ENCODE data around the gene HOXC11. TPM values are rescaled to one million over a fixed set of nuclear protein-coding genes. Genes with fewer than 3 reads are reported as not detected.

HOXC11 gene
- total RNA-seq, 1 experiment from 2014 or later: 4.3 TPM

GRCh38 chr12:53950437-53950773 lies 22.5 kb upstream of the HOXC11 start:
- Histone ChIP-seq H3K9me3 (replicated peaks) (no peaks in the 10 kb centered on the region; the same call in 1 of the 2 replicates), H3K27ac (no peak overlapping the region), H3K4me1 (replicated peaks) (peaks cover 28% of the 10 kb centered on the region), H3K27me3 (replicated peaks) (no peaks in the 10 kb centered on the region), H3K36me3 (peaks cover 14% of the 10 kb centered on the region), H3K4me3 (no peak overlapping the region)
- no peak for DNase-seq (ENCODE audit: low read depth in 1 of 2, low spot score in 2 of 2)

DNA sequence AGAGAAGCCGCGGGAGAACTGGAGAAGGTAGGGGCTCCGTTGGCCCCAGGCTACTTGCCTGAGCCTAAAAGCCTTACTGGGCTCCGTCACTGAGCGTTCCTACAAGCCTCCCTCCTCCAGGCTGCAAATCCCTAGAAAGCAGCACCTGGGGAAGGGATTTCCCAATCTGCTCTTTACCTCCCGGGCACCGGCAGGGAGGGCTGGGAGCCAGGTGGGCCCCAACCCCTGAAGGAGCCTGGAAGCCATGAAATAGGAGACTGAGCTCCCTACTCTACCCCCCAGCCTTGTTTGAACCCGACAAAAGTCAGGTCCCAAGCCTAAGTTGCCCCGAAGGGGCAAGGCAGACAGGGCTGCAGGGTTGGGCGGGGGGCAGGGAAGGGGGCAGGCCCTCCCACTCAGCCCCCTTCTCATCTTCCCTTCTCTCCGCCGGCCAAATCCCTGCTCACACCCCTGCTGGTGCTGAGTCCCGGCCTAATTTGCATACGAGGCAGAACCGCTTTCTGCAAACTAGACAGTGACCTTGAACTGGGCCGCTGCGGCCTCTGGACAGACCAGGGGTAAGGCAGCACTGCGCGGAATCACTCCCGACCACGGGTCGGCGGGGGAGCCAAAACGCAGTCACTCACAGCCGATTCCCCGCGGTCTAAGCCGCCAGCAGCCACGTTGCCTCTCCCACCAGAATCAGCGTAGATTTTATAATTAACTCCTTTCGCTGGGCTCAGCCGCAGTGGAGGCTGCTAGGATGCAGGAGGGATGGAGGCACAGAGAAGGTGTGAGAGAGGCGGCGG lies 21.9 kb upstream of the HOXC11 start:
- Histone ChIP-seq H3K9me3 (replicated peaks) (no peaks in the 10 kb centered on the region; the same call in 1 of the 2 replicates), H3K4me3 (no peak overlapping the region), H3K27me3 (replicated peaks) (no peaks in the 10 kb centered on the region), H3K27ac (no peak overlapping the region), H3K36me3 (peaks cover 8% of the 10 kb centered on the region), H3K4me1 (replicated peaks) (peaks cover 33% of the 10 kb centered on the region)
- DNase-seq (ENCODE audit: low read depth in 1 of 2, low spot score in 2 of 2): peak in 1 of 2 experiments; percentile 39

DNA sequence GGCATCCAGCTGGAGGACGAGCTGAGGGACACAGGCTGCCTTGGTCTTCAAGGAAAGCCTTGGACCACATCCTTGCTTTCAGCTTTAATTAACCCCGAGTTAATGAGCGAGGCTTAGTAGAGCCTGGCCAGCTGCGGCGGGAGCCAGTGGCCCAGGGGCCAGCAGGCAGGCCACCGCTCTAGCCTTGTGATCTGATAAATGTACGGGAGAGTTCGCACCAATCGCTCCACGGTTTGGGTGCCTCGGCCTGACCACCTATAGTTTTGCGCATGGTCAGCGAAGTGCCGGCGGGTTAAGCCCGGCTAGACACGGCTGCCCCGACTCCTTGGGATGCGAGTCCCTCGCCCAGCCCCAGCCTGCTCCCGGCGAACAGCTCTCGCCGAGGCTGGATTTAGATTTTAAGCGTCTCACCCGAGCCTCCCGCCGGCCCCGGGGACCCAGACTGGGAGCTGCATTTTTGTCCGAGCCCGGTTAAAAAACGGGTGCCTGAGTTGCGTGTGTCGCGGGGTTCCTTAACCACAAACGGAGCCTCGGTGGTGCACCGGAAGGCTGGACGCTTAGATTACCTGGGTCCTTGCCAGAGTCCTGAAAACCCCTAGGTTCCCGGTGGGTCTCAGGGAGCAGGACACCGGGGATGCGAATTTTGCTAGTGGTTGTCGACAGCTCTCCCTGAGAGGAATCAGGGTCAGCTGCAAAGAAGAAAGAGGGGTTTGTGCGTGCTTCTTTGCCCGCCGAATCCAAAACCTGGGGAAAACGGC lies 21.2 kb upstream of the HOXC11 start:
- no peaks in the 10 kb centered on the region for H3K27me3 ChIP-seq (replicated peaks)
- H3K4me3 ChIP-seq: no peak overlapping the region
- peaks cover 38% of the 10 kb centered on the region for H3K4me1 ChIP-seq (replicated peaks)
- H3K36me3 ChIP-seq: peaks cover 8% of the 10 kb centered on the region
- no peaks in the 10 kb centered on the region; the same call in 1 of the 2 replicates for H3K9me3 ChIP-seq (replicated peaks)
- DNase-seq (ENCODE audit: low read depth in 1 of 2, low spot score in 2 of 2): peak in 1 of 2 experiments; percentile 39
- H3K27ac ChIP-seq: no peak overlapping the region

GRCh38 chr12:53952335-53952694 lies 20.6 kb upstream of the HOXC11 start:
- Histone ChIP-seq H3K4me3 (no peak overlapping the region), H3K4me1 (replicated peaks) (peaks cover 38% of the 10 kb centered on the region), H3K36me3 (peaks cover 9% of the 10 kb centered on the region), H3K9me3 (replicated peaks) (no peaks in the 10 kb centered on the region; the same call in 1 of the 2 replicates), H3K27me3 (replicated peaks) (no peaks in the 10 kb centered on the region), H3K27ac (no peak overlapping the region)
- DNase-seq (ENCODE audit: low read depth in 1 of 2, low spot score in 2 of 2): peak in 1 of 2 experiments; percentile 34

GRCh38 chr12:53952871-53953734 lies 19.8 kb upstream of the HOXC11 start:
- H3K9me3 ChIP-seq (replicated peaks): no peaks in the 10 kb centered on the region; the same call in 1 of the 2 replicates
- peaks cover 35% of the 10 kb centered on the region for H3K4me1 ChIP-seq (replicated peaks)
- H3K4me3 ChIP-seq: no peak overlapping the region
- H3K36me3 ChIP-seq: peaks cover 9% of the 10 kb centered on the region
- peak in 1 of 2 experiments; percentile 39 for DNase-seq (ENCODE audit: low read depth in 1 of 2, low spot score in 2 of 2)
- H3K27ac ChIP-seq: no peak overlapping the region
- no peaks in the 10 kb centered on the region for H3K27me3 ChIP-seq (replicated peaks)

DNA sequence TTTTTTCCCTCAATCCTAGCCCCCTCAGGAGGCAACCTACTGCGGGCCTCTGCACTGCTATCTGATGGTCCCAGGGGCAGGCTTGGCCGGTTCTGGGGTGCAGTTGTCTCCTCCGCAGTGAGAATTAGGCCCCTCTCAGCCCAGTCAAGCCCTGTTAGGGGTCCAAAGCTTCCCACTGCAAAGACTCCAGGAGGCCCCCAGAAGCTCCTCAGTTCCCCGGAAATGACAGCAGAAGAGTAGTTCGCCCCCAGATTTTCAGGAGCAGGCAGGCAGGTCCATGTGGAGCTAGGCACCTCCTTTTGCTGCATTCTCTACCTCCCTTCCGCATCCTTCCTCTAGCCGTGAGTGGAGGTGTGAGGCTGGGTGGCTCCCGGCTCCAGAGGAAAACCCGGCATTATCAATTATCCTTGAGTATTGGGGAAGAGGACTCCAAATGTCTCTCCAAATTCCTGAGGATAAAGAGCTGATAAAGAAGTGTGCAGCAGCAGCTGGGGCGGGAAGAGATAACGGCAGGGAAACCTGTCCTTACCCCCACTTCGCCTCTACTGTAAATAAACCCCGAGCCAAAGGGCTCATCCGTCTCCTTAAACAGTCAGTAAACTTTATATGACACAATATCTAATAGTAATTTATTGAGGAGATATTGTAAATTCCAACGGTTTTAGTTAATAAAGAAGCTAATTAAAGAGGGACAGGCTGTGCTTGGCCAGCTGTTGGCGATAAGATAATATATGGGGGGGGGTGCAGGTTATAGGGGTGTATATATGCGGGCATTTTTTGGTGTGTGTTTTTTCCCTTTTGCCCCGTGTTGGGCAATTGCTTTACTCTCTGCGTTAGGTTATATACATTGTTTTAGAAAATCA lies 18.9 kb upstream of the HOXC11 start:
- Histone ChIP-seq H3K4me1 (replicated peaks) (peaks cover 26% of the 10 kb centered on the region), H3K27me3 (replicated peaks) (no peaks in the 10 kb centered on the region), H3K4me3 (peak overlapping the region; percentile 86), H3K27ac (no peak overlapping the region), H3K36me3 (peaks cover 9% of the 10 kb centered on the region), H3K9me3 (replicated peaks) (no peaks in the 10 kb centered on the region; the same call in 1 of the 2 replicates)
- no peak for DNase-seq (ENCODE audit: low read depth in 1 of 2, low spot score in 2 of 2)

- H3K4me1 ChIP-seq (replicated peaks): peaks cover 20% of the 10 kb centered on the region
- peak within 1 kb of the TSS; percentile 86 for H3K4me3 ChIP-seq
- no peaks in the 10 kb centered on the region for H3K27me3 ChIP-seq (replicated peaks)
- no peaks in the 10 kb centered on the region; the same call in 1 of the 2 replicates for H3K9me3 ChIP-seq (replicated peaks)
- peak in 1 of 2 experiments; percentile 65 for DNase-seq (ENCODE audit: low read depth in 1 of 2, low spot score in 2 of 2)
- H3K36me3 ChIP-seq: peaks cover 9% of the 10 kb centered on the region
- H3K27ac ChIP-seq: peak within 1 kb of the TSS; percentile 48
Measured at GRCh38 chr12:53954694-53955035, 18.3 kb upstream of the HOXC11 start, which contains the start of gene HOXC12. HOXC12 (plus strand) TSS chr12:53954903; CDS start chr12:53954930, 27 bp downstream.

- H3K27ac ChIP-seq: peak overlapping the region; percentile 48
- DNase-seq (ENCODE audit: low read depth in 1 of 2, low spot score in 2 of 2): peak; percentile 55 to 79
- H3K4me3 ChIP-seq: peak overlapping the region; percentile 86
- no peaks in the 10 kb centered on the region; the same call in 1 of the 2 replicates for H3K9me3 ChIP-seq (replicated peaks)
- H3K27me3 ChIP-seq (replicated peaks): no peaks in the 10 kb centered on the region
- H3K36me3 ChIP-seq: peaks cover 9% of the 10 kb centered on the region
- peaks cover 19% of the 10 kb centered on the region for H3K4me1 ChIP-seq (replicated peaks)
Measured at GRCh38 chr12:53955036-53955775, 17.7 kb upstream of the HOXC11 start.

DNA sequence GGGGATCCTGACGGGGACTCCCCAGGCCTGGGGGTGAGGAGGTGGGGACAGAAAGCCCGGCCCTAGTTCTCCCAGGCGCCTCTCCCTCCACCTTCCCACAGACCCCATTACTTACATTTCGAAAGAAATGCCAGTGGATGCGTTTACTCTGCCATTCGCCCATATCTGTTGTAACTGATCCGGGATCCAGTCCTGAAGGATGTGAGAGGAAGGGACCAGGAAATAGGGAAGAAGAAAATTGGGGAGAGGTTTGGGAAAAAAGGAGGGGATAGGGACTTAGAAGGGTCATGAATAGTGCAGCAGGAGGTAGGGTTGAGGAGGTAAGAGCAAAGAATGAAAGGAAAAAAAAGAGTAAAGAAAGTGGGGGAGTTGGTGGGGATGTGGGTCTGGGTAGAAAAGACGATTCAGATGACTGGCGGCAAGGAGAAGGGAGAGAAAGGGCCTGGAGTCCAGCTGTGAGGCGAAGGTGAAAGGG lies 17.1 kb upstream of the HOXC11 start:
- Histone ChIP-seq H3K36me3 (peaks cover 9% of the 10 kb centered on the region), H3K4me1 (replicated peaks) (peaks cover 19% of the 10 kb centered on the region), H3K27ac (no peak overlapping the region), H3K9me3 (replicated peaks) (no peaks in the 10 kb centered on the region; the same call in 1 of the 2 replicates), H3K4me3 (peak overlapping the region; percentile 86), H3K27me3 (replicated peaks) (no peaks in the 10 kb centered on the region)
- DNase-seq (ENCODE audit: low read depth in 1 of 2, low spot score in 2 of 2): no peak

DNA sequence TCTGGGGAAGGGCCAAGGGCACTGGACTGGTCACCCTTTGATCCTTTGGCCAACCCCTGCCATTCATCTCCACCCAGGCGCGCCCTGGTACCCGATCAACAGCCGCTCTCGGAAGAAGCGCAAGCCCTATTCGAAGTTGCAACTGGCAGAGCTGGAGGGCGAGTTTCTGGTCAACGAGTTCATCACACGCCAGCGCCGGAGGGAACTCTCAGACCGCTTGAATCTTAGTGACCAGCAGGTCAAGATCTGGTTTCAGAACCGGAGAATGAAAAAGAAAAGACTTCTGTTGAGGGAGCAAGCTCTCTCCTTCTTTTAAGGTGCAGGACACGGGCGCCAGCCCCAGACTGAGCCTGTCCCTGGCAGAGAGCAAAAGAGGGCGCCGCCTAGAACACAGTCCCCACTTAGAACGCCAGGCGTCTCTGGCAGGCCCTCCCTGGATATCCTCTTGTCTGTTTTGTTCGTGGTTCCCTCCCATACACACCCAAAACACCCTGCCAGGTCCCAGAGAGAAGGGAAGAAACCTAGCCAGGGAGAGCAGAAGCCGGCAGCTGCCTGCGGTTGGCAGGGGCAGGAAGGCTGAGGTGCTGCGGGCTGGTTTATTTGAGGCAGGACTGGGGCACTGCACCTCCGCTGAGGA lies 16.6 kb upstream of the HOXC11 start:
- Histone ChIP-seq H3K36me3 (peaks cover 10% of the 10 kb centered on the region), H3K27ac (no peak overlapping the region), H3K9me3 (replicated peaks) (no peaks in the 10 kb centered on the region; the same call in 1 of the 2 replicates), H3K4me1 (replicated peaks) (peaks cover 19% of the 10 kb centered on the region), H3K4me3 (no peak overlapping the region; the same call in 1 of the 2 replicates), H3K27me3 (replicated peaks) (no peaks in the 10 kb centered on the region)
- peak in 1 of 2 experiments; percentile 38 for DNase-seq (ENCODE audit: low read depth in 1 of 2, low spot score in 2 of 2)

- Histone ChIP-seq H3K4me1 (replicated peaks) (peaks cover 19% of the 10 kb centered on the region), H3K27me3 (replicated peaks) (no peaks in the 10 kb centered on the region), H3K27ac (no peak overlapping the region), H3K36me3 (peaks cover 17% of the 10 kb centered on the region), H3K4me3 (no peak overlapping the region), H3K9me3 (replicated peaks) (no peaks in the 10 kb centered on the region; the same call in 1 of the 2 replicates)
- DNase-seq (ENCODE audit: low read depth in 1 of 2, low spot score in 2 of 2): peak in 1 of 2 experiments; percentile 40
Measured at GRCh38 chr12:53956914-53957536, 15.9 kb upstream of the HOXC11 start.

Data from SJSA1 (cell line).